Neural cell (in vitro differentiated cells): ENCODE measurements around the gene PSMC4. TPM values are rescaled to one million over a fixed set of nuclear protein-coding genes. Genes with fewer than 3 reads are reported as not detected.

ENCODE experiments used
- H2AFZ ChIP-seq: fragments of 200-600, 300-800 bp; sonication (generic), shearing (Covaris generic); 2 replicates; pipeline ENCODE4 v1.6.0; 2014; ENCODE audit warnings: low read depth, mild to moderate bottlenecking, antibody characterized with exemption, low read length, moderate library complexity
- H3F3A ChIP-seq: fragments of 200-600 bp; shearing (Covaris generic); 2 replicates; pipeline ENCODE4 v1.6.1; 2016; ENCODE audit warnings: mild to moderate bottlenecking, moderate library complexity, mixed read lengths, antibody characterized with exemption, low read length; ENCODE audit not compliant: insufficient read depth, poor library complexity, severe bottlenecking
- H3K27ac ChIP-seq: fragments of 200-600, 300-800 bp; sonication (generic), shearing (Covaris generic); 2 replicates; pipeline ENCODE4 v1.5.1; 2014; ENCODE audit warnings: mild to moderate bottlenecking, low read length, moderate library complexity
- H3K27me3 ChIP-seq: fragments of 300-800, 200-600 bp; sonication (generic), shearing (Covaris generic); 2 replicates; pipeline ENCODE4 v1.6.0; 2014; ENCODE audit warnings: mild to moderate bottlenecking, low read depth, low read length, moderate library complexity; ENCODE audit not compliant: insufficient read depth
- H3K36me3 ChIP-seq: fragments of 300-800, 200-600 bp; sonication (generic), shearing (Covaris generic); 2 replicates; pipeline ENCODE4 v1.5.1; 2014; ENCODE audit warnings: mild to moderate bottlenecking, antibody characterized with exemption, low read length, moderate library complexity; ENCODE audit not compliant: insufficient read depth
- H3K4me2 ChIP-seq: fragments of 300-800, 200-600 bp; sonication (generic), shearing (Covaris generic); 2 replicates; pipeline ENCODE4 v1.6.0; 2014; ENCODE audit warnings: mild to moderate bottlenecking, low read length
- H3K4me3 ChIP-seq: fragments of 300-800, 200-600 bp; sonication (generic), shearing (Covaris generic); 2 replicates; pipeline ENCODE4 v1.5.1; 2014; ENCODE audit warnings: mild to moderate bottlenecking, low read length, moderate library complexity
- H3K79me2 ChIP-seq: fragments of 200-600 bp; shearing (Covaris generic); replicated peaks from 2 replicates; pipeline ENCODE4 v1.6.0; 2014; ENCODE audit warnings: mild to moderate bottlenecking, low read length, moderate library complexity; ENCODE audit not compliant: insufficient read depth
- H3K9ac ChIP-seq: fragments of 300-800, 200-600 bp; sonication (generic), shearing (Covaris generic); 2 replicates; pipeline ENCODE4 v1.6.1; 2016; ENCODE audit warnings: mild to moderate bottlenecking, low read length, mixed read lengths
- H3K9me2 ChIP-seq: fragments of 200-600 bp; shearing (Covaris generic); 2 replicates; pipeline ENCODE4 v1.6.1; 2016; ENCODE audit warnings: mild to moderate bottlenecking, low read length, mixed read lengths; ENCODE audit not compliant: insufficient read depth
- H3K9me3 ChIP-seq: fragments of 200-600, 300-800 bp; sonication (generic), shearing (Covaris generic); 2 replicates; pipeline ENCODE4 v1.6.1; 2016; ENCODE audit warnings: mild to moderate bottlenecking, mixed run types, low read length, moderate library complexity, mixed read lengths
- H4K20me1 ChIP-seq: fragments of 200-600 bp; shearing (Covaris generic); 2 replicates; pipeline ENCODE4 v1.6.1; 2016; ENCODE audit warnings: mild to moderate bottlenecking, mixed run types; ENCODE audit not compliant: insufficient read depth
- CTCF ChIP-seq: fragments of 450-650 bp; IDR thresholded peaks from 2 replicates; pipeline ENCODE4 v1.5.1; 2014; ENCODE audit warnings: antibody characterized with exemption, mild to moderate bottlenecking, moderate library complexity; ENCODE audit not compliant: poor library complexity, severe bottlenecking
- EP300 ChIP-seq: fragments of 450-650 bp; conservative IDR thresholded peaks from 2 replicates; pipeline ENCODE4 v1.6.1; 2014; ENCODE audit warnings: antibody characterized with exemption, mild to moderate bottlenecking, moderate library complexity; ENCODE audit not compliant: poor library complexity, severe bottlenecking
- EZH2 ChIP-seq: fragments of 200-600, 300-800 bp; shearing (Covaris generic), sonication (generic); IDR thresholded peaks from 2 replicates; pipeline ENCODE4 v1.6.1; 2014; ENCODE audit warnings: antibody characterized with exemption, low read length, borderline replicate concordance, mild to moderate bottlenecking; ENCODE audit not compliant: insufficient read depth, poor library complexity, severe bottlenecking
- MXI1 ChIP-seq: fragments of 450-650 bp; conservative IDR thresholded peaks from 2 replicates; pipeline ENCODE4 v1.6.1; 2014; ENCODE audit warnings: antibody characterized with exemption, mild to moderate bottlenecking; ENCODE audit not compliant: poor library complexity, severe bottlenecking
- POLR2AphosphoS5 ChIP-seq: IDR thresholded peaks from 2 replicates; pipeline ENCODE4 v1.6.1; 2012
- RAD21 ChIP-seq: fragments of 450-650 bp; conservative IDR thresholded peaks from 2 replicates; pipeline ENCODE4 v1.6.1; 2014; ENCODE audit warnings: antibody characterized with exemption, mild to moderate bottlenecking, moderate library complexity
- REST ChIP-seq: IDR thresholded peaks from 2 replicates; pipeline ENCODE4 v1.6.1; 2012; ENCODE audit warnings: borderline replicate concordance
- SMC3 ChIP-seq: fragments of 450-650 bp; conservative IDR thresholded peaks from 2 replicates; pipeline ENCODE4 v1.6.1; 2014; ENCODE audit warnings: antibody characterized with exemption, mild to moderate bottlenecking, moderate library complexity; ENCODE audit not compliant: poor library complexity
- TAF1 ChIP-seq: IDR thresholded peaks from 2 replicates; pipeline ENCODE4 v1.6.1; 2012; ENCODE audit warnings: low read depth
- polyA plus RNA-seq: library from polyadenylated mRNA; depleted of rRNA; stranded (reverse); fragments of >200 nt; gene quantifications from 2 replicates; pipeline ENCODE4 v1.2.3, GENCODE V29; 2014

The PSMC4 gene
- polyA plus RNA-seq, 1 donor from 2014 or later: 151 TPM

- H3K4me3 ChIP-seq: no peak overlapping the region
- no peaks in the 10 kb centered on the region for H3F3A ChIP-seq
- H2AFZ ChIP-seq: no peak overlapping the region
- no peaks in the 10 kb centered on the region for H3K36me3 ChIP-seq
- no peaks in the 10 kb centered on the region for H3K9me3 ChIP-seq
- no peak overlapping the region for H3K9ac ChIP-seq
- TF ChIP-seq SMC3 (no peak), EP300 (no peak), RAD21 (no peak), CTCF (no peak), TAF1 (no peak)
- H3K27me3 ChIP-seq: no peaks in the 10 kb centered on the region
- no peaks in the 10 kb centered on the region for H3K9me2 ChIP-seq
- H3K27ac ChIP-seq: no peak overlapping the region
- no peak overlapping the region for H3K4me2 ChIP-seq
- H3K79me2 ChIP-seq: peaks cover 7% of the 10 kb centered on the region
- H4K20me1 ChIP-seq: no peaks in the 10 kb centered on the region
These were observed 4.3 kb upstream of the PSMC4 start for GRCh38 chr19:39966617-39967016.

- Histone ChIP-seq H2AFZ (no peak overlapping the region), H3K27me3 (no peaks in the 10 kb centered on the region), H3K4me3 (no peak overlapping the region), H3K36me3 (no peaks in the 10 kb centered on the region), H3K79me2 (peaks cover 15% of the 10 kb centered on the region), H3K9me3 (no peaks in the 10 kb centered on the region), H3K9ac (no peak overlapping the region), H3K4me2 (no peak overlapping the region), H3F3A (no peaks in the 10 kb centered on the region), H3K27ac (no peak overlapping the region), H4K20me1 (no peaks in the 10 kb centered on the region), H3K9me2 (no peaks in the 10 kb centered on the region)
- TF ChIP-seq EP300 (no peak), POLR2AphosphoS5 (no peak), SMC3 (no peak), REST (no peak), EZH2 (no peak), RAD21 (no peak), MXI1 (no peak), CTCF (no peak), TAF1 (no peak)
These were observed 3.4 kb upstream of the PSMC4 start for GRCh38 chr19:39967561-39967960.
